Lung (tissue), 12 donors: ENCODE data around the gene GPX4. TPM values are rescaled to one million over a fixed set of nuclear protein-coding genes. Genes with fewer than 3 reads are reported as not detected.

Source experiments
- ATAC-seq: fragments of 200-7000 bp; cut with Tn5 transposase; one replicate; pipeline ENCODE4 v1.9.1; 2020; ENCODE audit warnings: moderate number of reproducible peaks; ENCODE audit not compliant: insufficient read depth, low FRiP score
- DNase-seq, 3 donors: peaks; one replicate each; pipeline ENCODE4 v3.0.0-alpha.2; 2013 to 2017
- H3K27ac ChIP-seq, 2 donors: one replicate each; pipeline ENCODE4 v1.5.1; 2013; ENCODE audit warnings: mild to moderate bottlenecking in 2 of 2, moderate library complexity in 2 of 2, control low read depth in 1 of 2, inconsistent platforms in 1 of 2, low read depth in 1 of 2, low read length in 1 of 2
- H3K27me3 ChIP-seq, 3 donors: one replicate each; pipeline ENCODE4 v1.5.1; 2013; ENCODE audit warnings: low read length in 2 of 3; ENCODE audit not compliant: control insufficient read depth in 3 of 3, insufficient read depth in 3 of 3
- H3K36me3 ChIP-seq, 4 donors: one replicate each; pipeline ENCODE4 v1.5.1; 2013; ENCODE audit warnings: low read length in 4 of 4, mild to moderate bottlenecking in 1 of 4, moderate library complexity in 1 of 4; ENCODE audit not compliant: control insufficient read depth in 4 of 4, insufficient read depth in 4 of 4
- H3K4me1 ChIP-seq, 5 donors: one replicate each; pipeline ENCODE4 v1.5.1; 2013; ENCODE audit warnings: low read length in 5 of 5, mild to moderate bottlenecking in 2 of 5, moderate library complexity in 1 of 5; ENCODE audit not compliant: control insufficient read depth in 5 of 5, insufficient read depth in 5 of 5
- H3K4me3 ChIP-seq: one replicate; pipeline ENCODE4 v1.5.1; 2013; ENCODE audit warnings: mild to moderate bottlenecking, control low read depth, moderate library complexity
- H3K9ac ChIP-seq, 2 donors: one replicate each; pipeline ENCODE4 v1.5.1; 2013; ENCODE audit warnings: low read length in 2 of 2, control low read depth in 1 of 2; ENCODE audit not compliant: insufficient read depth in 1 of 2
- H3K9me3 ChIP-seq, 4 donors: one replicate each; pipeline ENCODE4 v1.5.1; 2013; ENCODE audit warnings: low read length in 3 of 4, mild to moderate bottlenecking in 1 of 4, moderate library complexity in 1 of 4; ENCODE audit not compliant: control insufficient read depth in 4 of 4, insufficient read depth in 3 of 4
- CTCF ChIP-seq: IDR thresholded peaks from 2 replicates; pipeline ENCODE4 v1.5.1; 2012; ENCODE audit warnings: mild to moderate bottlenecking; ENCODE audit errors: control extremely low read depth, extremely low read depth
- WGBS, 2 donors: extraction: QIAGEN DNeasy Blood & Tissue Kit; methylation state at CpG; one replicate each; pipeline ENCODE4 v1.1.7; 2013; 5-methylcytosine and 5-hydroxymethylcytosine counted together
- polyA plus RNA-seq, 2 donors: library from polyadenylated mRNA; stranded (reverse); fragments of 200-250 nt; gene quantifications; one replicate each; pipeline ENCODE4 v1.2.1, GENCODE V29; 2013
- total RNA-seq, 2 donors: library from RNA; depleted of rRNA in 1 of 2; stranded (reverse); fragments of >200 nt in 1 of 2; gene quantifications; one replicate each; pipeline ENCODE4 v1.2.1, GENCODE V29; 2014 to 2021
- donor health status: control.
- donor health status: control.
- donor health status: Bipolar disorder and iron deficiency.
- donor health status: healthy.
- donor health status: DM: yes; HTN: yes; CAD: no.

GPX4 gene
- total and polyA plus RNA-seq, 4 donors, result 91.6 to 1,031 (median 466) TPM

- Histone ChIP-seq H3K4me1 (peaks cover 0 to 3% (median 1%) of the 10 kb centered on the region in 5 donors), H3K9me3 (no peaks in the 10 kb centered on the region), H3K27ac (peak overlapping the region in 1 of 2 donors; percentile 67), H3K36me3 (peaks cover 0 to 81% (median 5%) of the 10 kb centered on the region in 4 donors), H3K27me3 (no peaks in the 10 kb centered on the region), H3K9ac (no peak overlapping the region), H3K4me3 (no peak overlapping the region)
- ATAC-seq, result no peak
- DNase-seq, result no peak
- TF ChIP-seq CTCF, result no peak
- WGBS, 2 donors, result 71 to 83% methylated on average over 24 to 27 of the region's 27 CpGs
These were observed 15.3 kb upstream of the GPX4 start for GRCh38 chr19:1088416-1089010.

- no peaks in the 10 kb centered on the region for H3K27me3 ChIP-seq
- no peak overlapping the region for H3K27ac ChIP-seq
- ATAC-seq (no peak), DNase-seq (no peak)
- no peak for TF ChIP-seq CTCF
- 93 to 95% methylated on average over 32 of the region's 32 CpGs for WGBS, 2 donors
- no peak overlapping the region for H3K4me3 ChIP-seq
- no peak overlapping the region for H3K9ac ChIP-seq
- peaks cover 0 to 77% (median 5%) of the 10 kb centered on the region in 4 donors for H3K36me3 ChIP-seq
- H3K9me3 ChIP-seq, result no peaks in the 10 kb centered on the region
- peaks cover 3 to 10% (median 7%) of the 10 kb centered on the region in 5 donors for H3K4me1 ChIP-seq
These were observed 14.5 kb upstream of the GPX4 start for GRCh38 chr19:1089126-1089771.

GRCh38 chr19:1089891-1090290 lies 13.9 kb upstream of the GPX4 start:
- no peak for TF ChIP-seq CTCF
- peaks cover 4 to 13% (median 7%) of the 10 kb centered on the region in 5 donors for H3K4me1 ChIP-seq
- no peak overlapping the region for H3K4me3 ChIP-seq
- no peak for ATAC-seq
- no peak overlapping the region for H3K9ac ChIP-seq
- no peaks in the 10 kb centered on the region for H3K9me3 ChIP-seq
- DNase-seq, result no peak
- 81 to 85% methylated on average over 22 of the region's 22 CpGs for WGBS, 2 donors
- peaks cover 0 to 73% (median 5%) of the 10 kb centered on the region in 4 donors for H3K36me3 ChIP-seq
- no peaks in the 10 kb centered on the region for H3K27me3 ChIP-seq
- H3K27ac ChIP-seq, result no peak overlapping the region
